Measurements from ENCODE around the gene CAD. TPM values are rescaled to one million over a fixed set of nuclear protein-coding genes. Genes with fewer than 3 reads are reported as not detected.

The CAD gene
- total RNA-seq, 1 donor from 2014 or later, result 135 TPM

- H3K9me3 Mint-ChIP-seq, result no peaks in the 10 kb centered on the region
- no peak overlapping the region for H3K4me3 Mint-ChIP-seq
- no peaks in the 10 kb centered on the region for H3K4me1 Mint-ChIP-seq (ENCODE audit: low read depth)
- H3K27ac Mint-ChIP-seq, result no peak overlapping the region
- intact Hi-C loops (cut with micrococcal nuclease), result no loop called here
- H3K27me3 Mint-ChIP-seq (ENCODE audit: insufficient read depth), result peaks cover 42% of the 10 kb centered on the region
- no peaks in the 10 kb centered on the region for H3K36me3 Mint-ChIP-seq (ENCODE audit: low read depth)
- DNase-seq (ENCODE audit: low spot score), result no peak
Observed at GRCh38 chr2:27288610-27289009, 71.4 kb downstream of the CAD start.

- H3K4me1 Mint-ChIP-seq (ENCODE audit: low read depth), result no peaks in the 10 kb centered on the region
- no peak overlapping the region for H3K27ac Mint-ChIP-seq
- intact Hi-C loops (cut with micrococcal nuclease), result no loop called here
- DNase-seq (ENCODE audit: low spot score), result no peak
- H3K9me3 Mint-ChIP-seq, result no peaks in the 10 kb centered on the region
- H3K27me3 Mint-ChIP-seq (ENCODE audit: insufficient read depth), result peaks cover 35% of the 10 kb centered on the region
- no peak overlapping the region for H3K4me3 Mint-ChIP-seq
- no peaks in the 10 kb centered on the region for H3K36me3 Mint-ChIP-seq (ENCODE audit: low read depth)
Observed at GRCh38 chr2:27290549-27290948, 73.4 kb downstream of the CAD start.

GRCh38 chr2:27291865-27292264 is 74.7 kb downstream of the CAD start:
- Mint-ChIP-seq H3K4me1 (ENCODE audit: low read depth) (no peaks in the 10 kb centered on the region), H3K27ac (no peak overlapping the region)

More at GRCh38 chr2:27291865-27292264, 74.7 kb downstream of the CAD start:
- Mint-ChIP-seq H3K36me3 (ENCODE audit: low read depth) (no peaks in the 10 kb centered on the region), H3K4me3 (no peak overlapping the region), H3K27me3 (ENCODE audit: insufficient read depth) (peaks cover 29% of the 10 kb centered on the region), H3K9me3 (no peaks in the 10 kb centered on the region)
- intact Hi-C loops (cut with micrococcal nuclease), result no loop called here
- DNase-seq (ENCODE audit: low spot score), result no peak

Other genes with a start within 250 kb of the CAD start
- gene MAPRE3, start 246.7 kb upstream of the CAD start, total RNA-seq, result 3.1 and 3.7 TPM in 2 replicates
- gene TMEM214, start 184.4 kb upstream of the CAD start, total RNA-seq, result 97.5 and 98.1 TPM in 2 replicates
- 12.3 and 13.8 TPM in 2 replicates for gene AGBL5, start 165.7 kb upstream of the CAD start, total RNA-seq
- gene OST4, start 145.7 kb upstream of the CAD start, total RNA-seq, result 322 and 332 TPM in 2 replicates
- gene EMILIN1, start 138.8 kb upstream of the CAD start, total RNA-seq, result 1.1 and 1.5 TPM in 2 replicates
- 12.2 and 12.4 TPM in 2 replicates for gene KHK, start 130.6 kb upstream of the CAD start, total RNA-seq
- 12.9 and 18.0 TPM in 2 replicates for gene CGREF1, start 98.2 kb upstream of the CAD start, total RNA-seq
- gene ABHD1, start 93.6 kb upstream of the CAD start, total RNA-seq, result 0.34 and 0.96 TPM in 2 replicates
- 95.9 and 97.1 TPM in 2 replicates for gene PREB, start 82.7 kb upstream of the CAD start, total RNA-seq
- not detected in 2 replicates for gene PRR30, start 78.0 kb upstream of the CAD start, total RNA-seq
- gene TCF23, start 68.4 kb upstream of the CAD start, total RNA-seq, result not detected in 2 replicates
- gene ATRAID, start 5.3 kb upstream of the CAD start, total RNA-seq, result 107 and 111 TPM in 2 replicates
- gene SLC5A6, start 5.1 kb upstream of the CAD start, total RNA-seq, result 89.2 and 105 TPM in 2 replicates
- gene SLC30A3, start 45.7 kb downstream of the CAD start, total RNA-seq, result 2.1 and 2.2 TPM in 2 replicates
- not detected in 2 replicates for gene DNAJC5G, start 58.1 kb downstream of the CAD start, total RNA-seq
- 0.26 TPM in 1 of 2 replicates, not detected in the other for gene TRIM54, start 65.1 kb downstream of the CAD start, total RNA-seq
- gene UCN, start 91.1 kb downstream of the CAD start, total RNA-seq, result 1.4 and 1.8 TPM in 2 replicates
- 85.9 and 89.9 TPM in 2 replicates for gene MPV17, start 105.7 kb downstream of the CAD start, total RNA-seq
- 86.3 and 86.6 TPM in 2 replicates for gene GTF3C2, start 139.4 kb downstream of the CAD start, total RNA-seq
- gene EIF2B4, start 153.0 kb downstream of the CAD start, total RNA-seq, result 53.9 and 55.8 TPM in 2 replicates
- gene SNX17, start 153.2 kb downstream of the CAD start, total RNA-seq, result 134 and 137 TPM in 2 replicates
- gene ZNF513, start 163.4 kb downstream of the CAD start, total RNA-seq, result 14.5 and 16.2 TPM in 2 replicates
- 158 and 160 TPM in 2 replicates for gene PPM1G, start 192.2 kb downstream of the CAD start, total RNA-seq
- gene NRBP1, start 211.3 kb downstream of the CAD start, total RNA-seq, result 99.7 and 106 TPM in 2 replicates
- 3.5 and 5.7 TPM in 2 replicates for gene KRTCAP3, start 225.0 kb downstream of the CAD start, total RNA-seq

All from activated T-helper 1 cell treated with anti-CD3 and anti-CD28 coated beads, Interleukin-12 subunit alpha, Interleukin-12 subunit beta, Interleukin-2, Interleukin-4 antibody, amounts not matched to agents 30 ng/mL and 10 ng/mL and 1 ng/mL, durations not matched to agents 14 hours and 24 hours and 36 hours (primary cell).